Caco-2 (cell line): ENCODE measurements around the gene ETV6. TPM values are rescaled to one million over a fixed set of nuclear protein-coding genes. Genes with fewer than 3 reads are reported as not detected.

ENCODE experiments used
- BruUV-seq: library from RNA; stranded (reverse); fragments of 400-500 nt; replicated peaks from 2 replicates; lab custom pipeline; 2021; lab: Mats Ljungman, UMichigan
- CTCF ChIA-PET: fragments of 300-600 bp; sonication (Branson Sonifier 250); formaldehyde crosslinking; loops from one replicate; lab custom pipeline; 2022; ENCODE audit warnings: antibody characterized with exemption; lab: Charles Lee
- POLR2A ChIA-PET: fragments of 300-600 bp; sonication (Branson Sonifier 250); formaldehyde crosslinking; loops from one replicate; lab custom pipeline; 2022; ENCODE audit warnings: antibody characterized with exemption; lab: Charles Lee
- DNase-seq, 2 experiments: peaks; one replicate each; pipeline versions ENCODE4 v3.0.0 to v3.0.0-alpha.2; 2020 to 2022
- H3K27me3 ChIP-seq: replicated peaks from 2 replicates; pipeline ENCODE4 v1.6.0; 2011; ENCODE audit warnings: low read length; ENCODE audit not compliant: control insufficient read depth, insufficient read depth
- H3K36me3 ChIP-seq: 2 replicates; pipeline ENCODE4 v1.5.1; 2011; ENCODE audit warnings: low read length; ENCODE audit not compliant: control insufficient read depth, insufficient read depth
- H3K4me1 ChIP-seq: fragments of 250-450 bp; sonication (Bioruptor Pico); 2 replicates; pipeline ENCODE4 v1.5.1; 2020; ENCODE audit warnings: mild to moderate bottlenecking
- H3K4me3 ChIP-seq: 2 replicates; pipeline ENCODE4 v1.5.1; 2011; ENCODE audit warnings: low read depth, mild to moderate bottlenecking, control low read depth, low read length
- H3K9me3 ChIP-seq: fragments of 250-450 bp; sonication (Bioruptor Pico); 2 replicates; pipeline ENCODE4 v1.5.1; 2020; ENCODE audit warnings: mild to moderate bottlenecking, moderate library complexity
- H3K27ac Mint-ChIP-seq: one replicate; pipeline ENCODE4 v1.8.0; 2022; ENCODE audit warnings: mixed read lengths; ENCODE audit not compliant: unreplicated experiment
- H3K27me3 Mint-ChIP-seq: one replicate; pipeline ENCODE4 v1.8.0; 2022; ENCODE audit warnings: mixed read lengths; ENCODE audit not compliant: insufficient read depth, unreplicated experiment
- H3K36me3 Mint-ChIP-seq: one replicate; pipeline ENCODE4 v1.8.0; 2022; ENCODE audit warnings: mild to moderate bottlenecking, mixed read lengths; ENCODE audit not compliant: insufficient read depth, unreplicated experiment
- H3K4me1 Mint-ChIP-seq: one replicate; pipeline ENCODE4 v1.8.0; 2022; ENCODE audit warnings: low read depth, mixed read lengths; ENCODE audit not compliant: unreplicated experiment
- H3K4me3 Mint-ChIP-seq: one replicate; pipeline ENCODE4 v1.8.0; 2022; ENCODE audit warnings: mild to moderate bottlenecking, moderate library complexity, mixed read lengths; ENCODE audit not compliant: unreplicated experiment
- H3K9me3 Mint-ChIP-seq: one replicate; pipeline ENCODE4 v1.8.0; 2022; ENCODE audit warnings: mixed read lengths; ENCODE audit not compliant: unreplicated experiment
- intact Hi-C: fragments of 100-400 bp; cut with micrococcal nuclease; formaldehyde crosslinking; loops from one replicate; pipeline ENCODE4 v1.10.0; 2022; ENCODE audit not compliant: unreplicated experiment
- total RNA-seq: library from RNA; stranded (reverse); gene quantifications from 2 replicates; pipeline ENCODE4 v1.2.3, GENCODE V29; 2022
- TF ChIP-seq, protein P1 (sequence below), 2 experiments: fragments of 200-600 bp in 1 of 2; IDR thresholded peaks; 1 replicate in 1 of 2; 2 replicates in 1 of 2; pipeline versions ENCODE4 v1.5.1 to v1.8.0; 2011 to 2022; ENCODE audit warnings: antibody characterized with exemption in 1 of 2, control low read depth in 1 of 2, inconsistent platforms in 1 of 2, low read depth in 1 of 2, low read length in 1 of 2, mild to moderate bottlenecking in 1 of 2, moderate library complexity in 1 of 2; ENCODE audit not compliant: insufficient read depth in 1 of 2, severe bottlenecking in 1 of 2, unreplicated experiment in 1 of 2

ETV6 gene
- total RNA-seq, 1 experiment from 2014 or later: 15.6 TPM

DNA sequence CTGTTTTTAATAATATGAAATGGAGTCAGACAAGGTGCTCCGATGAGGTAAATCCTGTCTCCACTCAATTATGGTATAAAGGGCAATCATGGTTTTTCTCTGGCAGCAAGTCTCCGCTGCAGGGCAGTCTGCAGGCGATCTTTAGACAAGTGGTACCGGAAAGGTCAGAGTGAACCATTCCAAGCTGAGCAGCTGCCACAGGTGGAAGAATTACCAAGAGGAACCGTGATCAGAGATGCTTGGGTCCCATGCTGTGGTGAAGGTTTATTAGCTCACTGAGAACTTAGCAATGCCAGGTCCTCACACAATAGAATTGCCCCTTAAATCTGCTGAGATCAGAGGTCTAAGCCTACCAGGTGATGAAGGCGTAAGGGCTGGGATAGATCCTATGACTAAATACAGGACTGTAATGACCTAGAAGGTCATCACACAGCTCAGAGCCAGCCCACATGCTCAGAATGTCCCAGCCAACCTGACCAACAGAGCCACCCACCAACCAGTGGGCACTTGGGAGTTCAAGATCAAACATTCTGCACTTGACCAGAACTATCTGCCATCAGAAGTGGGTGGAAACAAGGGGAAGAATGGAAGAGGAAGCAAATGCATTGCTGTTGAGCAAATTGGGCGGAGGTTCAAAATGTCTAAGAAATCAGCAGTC, 246.1 kb downstream of the ETV6 start:
- intact Hi-C loops: no loop called here
- BruUV-seq: no TSS peak
- no peaks in the 10 kb centered on the region for H3K4me1 Mint-ChIP-seq
- peaks cover 3% of the 10 kb centered on the region; the same call in 1 of the 2 replicates for H3K4me1 ChIP-seq
- H3K36me3 ChIP-seq: no peaks in the 10 kb centered on the region
- no peak overlapping the region for H3K27ac Mint-ChIP-seq
- TF ChIP-seq, protein P1, sequence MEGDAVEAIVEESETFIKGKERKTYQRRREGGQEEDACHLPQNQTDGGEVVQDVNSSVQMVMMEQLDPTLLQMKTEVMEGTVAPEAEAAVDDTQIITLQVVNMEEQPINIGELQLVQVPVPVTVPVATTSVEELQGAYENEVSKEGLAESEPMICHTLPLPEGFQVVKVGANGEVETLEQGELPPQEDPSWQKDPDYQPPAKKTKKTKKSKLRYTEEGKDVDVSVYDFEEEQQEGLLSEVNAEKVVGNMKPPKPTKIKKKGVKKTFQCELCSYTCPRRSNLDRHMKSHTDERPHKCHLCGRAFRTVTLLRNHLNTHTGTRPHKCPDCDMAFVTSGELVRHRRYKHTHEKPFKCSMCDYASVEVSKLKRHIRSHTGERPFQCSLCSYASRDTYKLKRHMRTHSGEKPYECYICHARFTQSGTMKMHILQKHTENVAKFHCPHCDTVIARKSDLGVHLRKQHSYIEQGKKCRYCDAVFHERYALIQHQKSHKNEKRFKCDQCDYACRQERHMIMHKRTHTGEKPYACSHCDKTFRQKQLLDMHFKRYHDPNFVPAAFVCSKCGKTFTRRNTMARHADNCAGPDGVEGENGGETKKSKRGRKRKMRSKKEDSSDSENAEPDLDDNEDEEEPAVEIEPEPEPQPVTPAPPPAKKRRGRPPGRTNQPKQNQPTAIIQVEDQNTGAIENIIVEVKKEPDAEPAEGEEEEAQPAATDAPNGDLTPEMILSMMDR (IDR thresholded peaks at IDR 0.05; ENCODE audit: insufficient read depth in 1 of 2, low read depth in 1 of 2, low read length in 1 of 2, severe bottlenecking in 1 of 2, unreplicated experiment in 1 of 2): no peak
- no peaks in the 10 kb centered on the region for H3K9me3 Mint-ChIP-seq
- H3K27me3 Mint-ChIP-seq: no peaks in the 10 kb centered on the region
- POLR2A ChIA-PET: no interaction called here
- no peak overlapping the region for H3K4me3 ChIP-seq
- H3K27me3 ChIP-seq: no peaks in the 10 kb centered on the region
- peaks cover 10% of the 10 kb centered on the region for H3K36me3 Mint-ChIP-seq
- CTCF ChIA-PET: no interaction called here
- H3K4me3 Mint-ChIP-seq: no peak overlapping the region
- DNase-seq: no peak
- no peaks in the 10 kb centered on the region for H3K9me3 ChIP-seq

GRCh38 chr12:11896417-11896929, 247.0 kb downstream of the ETV6 start:
- H3K27me3 Mint-ChIP-seq: no peaks in the 10 kb centered on the region
- H3K4me3 ChIP-seq: no peak overlapping the region

GRCh38 chr12:11897923-11898322, 248.4 kb downstream of the ETV6 start:
- Histone ChIP-seq H3K4me3 (no peak overlapping the region), H3K27me3 (no peaks in the 10 kb centered on the region), H3K36me3 (no peaks in the 10 kb centered on the region), H3K9me3 (no peaks in the 10 kb centered on the region), H3K4me1 (no peaks in the 10 kb centered on the region)
- ChIA-PET CTCF (no interaction called here), POLR2A (no interaction called here)
- BruUV-seq: no TSS peak
- Mint-ChIP-seq H3K36me3 (no peaks in the 10 kb centered on the region), H3K27ac (no peak overlapping the region), H3K4me1 (no peaks in the 10 kb centered on the region), H3K9me3 (no peaks in the 10 kb centered on the region), H3K4me3 (no peak overlapping the region), H3K27me3 (no peaks in the 10 kb centered on the region)
- intact Hi-C loops: no loop called here
- no peak for DNase-seq
- TF ChIP-seq, protein P1 (IDR thresholded peaks at IDR 0.05; ENCODE audit: insufficient read depth in 1 of 2, low read depth in 1 of 2, low read length in 1 of 2, severe bottlenecking in 1 of 2, unreplicated experiment in 1 of 2): no peak

More at GRCh38 chr12:11896417-11896929, 247.0 kb downstream of the ETV6 start:
- Mint-ChIP-seq H3K4me3 (no peak overlapping the region), H3K9me3 (no peaks in the 10 kb centered on the region), H3K36me3 (peaks cover 3% of the 10 kb centered on the region), H3K4me1 (no peaks in the 10 kb centered on the region), H3K27ac (no peak overlapping the region)
- no peaks in the 10 kb centered on the region for H3K36me3 ChIP-seq
- POLR2A ChIA-PET: no interaction called here
- TF ChIP-seq, protein P1 (IDR thresholded peaks at IDR 0.05; ENCODE audit: insufficient read depth in 1 of 2, low read depth in 1 of 2, low read length in 1 of 2, severe bottlenecking in 1 of 2, unreplicated experiment in 1 of 2): no peak
- no peaks in the 10 kb centered on the region for H3K27me3 ChIP-seq
- BruUV-seq: no TSS peak
- DNase-seq: no peak
- H3K4me1 ChIP-seq: peaks cover 3% of the 10 kb centered on the region; the same call in 1 of the 2 replicates
- CTCF ChIA-PET: no interaction called here
- intact Hi-C loops: no loop called here
- H3K9me3 ChIP-seq: no peaks in the 10 kb centered on the region
